ENCODE data around the gene TCAF2. TPM values are rescaled to one million over a fixed set of nuclear protein-coding genes. Genes with fewer than 3 reads are reported as not detected.
"Not testable (repeated sequence)": the region's sequence is repeated elsewhere in the genome, so short reads cannot be mapped to it uniquely, and the experiment has no call there.

TCAF2 gene
- total RNA-seq (2021) (2.5 and 3.0 TPM in 2 replicates), Bru-seq, nascent RNA (percentile 36 among the genes with signal in this experiment), BruChase-seq, experiment 1, labeled RNA remaining after a 2-hour chase (percentile 35 among the genes with signal in this experiment), BruChase-seq, experiment 2, labeled RNA remaining after a 6-hour chase (percentile 46 among the genes with signal in this experiment)
- long read RNA-seq, partial matches to known transcripts = 0 of 1 reads
- long read RNA-seq, other reads (novel, unspliced or antisense) = 1 of 1 reads

GRCh38 chr7:143620646-143621045 lies at the start of gene TCAF2:
TSS of gene TCAF2 (plus strand) at chr7:143620974.
- CTCF ChIA-PET; H4K20me1 ChIP-seq (ENCODE audit: insufficient read depth); BruUV-seq (replicated peaks); H3F3A ChIP-seq (ENCODE audit: insufficient read depth, low read depth); H3K36me3 ChIP-seq (ENCODE audit: low read depth); H3K4me1 ChIP-seq (replicated peaks; ENCODE audit: insufficient read depth); intact Hi-C loops (cut with micrococcal nuclease; ENCODE audit: unreplicated experiment); H3K4me3 ChIP-seq; H3K9me3 ChIP-seq (ENCODE audit: insufficient read depth, low read depth); H3K27ac ChIP-seq; H3K27me3 ChIP-seq (ENCODE audit: insufficient read depth, low read depth); H2AFZ ChIP-seq; H3K79me2 ChIP-seq (ENCODE audit: low read depth); H3K4me2 ChIP-seq; POLR2A ChIA-PET (ENCODE audit: unreplicated experiment); H3K9me2 ChIP-seq (ENCODE audit: insufficient read depth): not testable (repeated sequence)
- peak in 1 of 2 experiments; percentile 89 for DNase-seq

GRCh38 chr7:143571501-143571900 lies 49.3 kb upstream of the TCAF2 start, which contains the start of gene CTAGE15:
TSS of gene CTAGE15 (plus strand) at chr7:143571801. CDS start at chr7:143571818, 17 bp downstream.
- H2AFZ ChIP-seq; H3K4me3 ChIP-seq; CTCF ChIA-PET; H3K27ac ChIP-seq; H4K20me1 ChIP-seq (ENCODE audit: insufficient read depth); intact Hi-C loops (cut with micrococcal nuclease; ENCODE audit: unreplicated experiment); POLR2A ChIA-PET (ENCODE audit: unreplicated experiment); DNase-seq; H3K36me3 ChIP-seq (ENCODE audit: low read depth); H3K9me2 ChIP-seq (ENCODE audit: insufficient read depth); H3K9me3 ChIP-seq (ENCODE audit: insufficient read depth, low read depth); BruUV-seq (replicated peaks); H3K4me1 ChIP-seq (replicated peaks; ENCODE audit: insufficient read depth); H3K27me3 ChIP-seq (ENCODE audit: insufficient read depth, low read depth); H3F3A ChIP-seq (ENCODE audit: insufficient read depth, low read depth); H3K4me2 ChIP-seq; H3K79me2 ChIP-seq (ENCODE audit: low read depth): not testable (repeated sequence)

GRCh38 chr7:143588183-143588582 lies 32.6 kb upstream of the TCAF2 start:
- H3K4me1 ChIP-seq (replicated peaks; ENCODE audit: insufficient read depth); H3K9me3 ChIP-seq (ENCODE audit: insufficient read depth, low read depth); BruUV-seq (replicated peaks); H2AFZ ChIP-seq; H3F3A ChIP-seq (ENCODE audit: insufficient read depth, low read depth); H3K36me3 ChIP-seq (ENCODE audit: low read depth); H3K27me3 ChIP-seq (ENCODE audit: insufficient read depth, low read depth); H3K79me2 ChIP-seq (ENCODE audit: low read depth); H3K27ac ChIP-seq; H3K4me3 ChIP-seq; DNase-seq; H4K20me1 ChIP-seq (ENCODE audit: insufficient read depth); H3K9me2 ChIP-seq (ENCODE audit: insufficient read depth); POLR2A ChIA-PET (ENCODE audit: unreplicated experiment); CTCF ChIA-PET; intact Hi-C loops (cut with micrococcal nuclease; ENCODE audit: unreplicated experiment); H3K4me2 ChIP-seq: not testable (repeated sequence)

- CTCF ChIA-PET; H2AFZ ChIP-seq; H3K79me2 ChIP-seq (ENCODE audit: low read depth); H3K9me2 ChIP-seq (ENCODE audit: insufficient read depth); BruUV-seq (replicated peaks); H3K27ac ChIP-seq; H3K36me3 ChIP-seq (ENCODE audit: low read depth); H3K9me3 ChIP-seq (ENCODE audit: insufficient read depth, low read depth); H4K20me1 ChIP-seq (ENCODE audit: insufficient read depth); H3K4me3 ChIP-seq; intact Hi-C loops (cut with micrococcal nuclease; ENCODE audit: unreplicated experiment); POLR2A ChIA-PET (ENCODE audit: unreplicated experiment); H3K4me2 ChIP-seq; H3F3A ChIP-seq (ENCODE audit: insufficient read depth, low read depth); DNase-seq; H3K27me3 ChIP-seq (ENCODE audit: insufficient read depth, low read depth); H3K4me1 ChIP-seq (replicated peaks; ENCODE audit: insufficient read depth): not testable (repeated sequence)
These were observed 30.9 kb upstream of the TCAF2 start for GRCh38 chr7:143589897-143590296.

GRCh38 chr7:143598086-143598485 lies 22.7 kb upstream of the TCAF2 start:
- H3K36me3 ChIP-seq (ENCODE audit: low read depth); H3K27ac ChIP-seq; H3K9me2 ChIP-seq (ENCODE audit: insufficient read depth); CTCF ChIA-PET; H3F3A ChIP-seq (ENCODE audit: insufficient read depth, low read depth); H3K4me1 ChIP-seq (replicated peaks; ENCODE audit: insufficient read depth); H3K4me2 ChIP-seq; DNase-seq; H4K20me1 ChIP-seq (ENCODE audit: insufficient read depth); H3K9me3 ChIP-seq (ENCODE audit: insufficient read depth, low read depth); H3K4me3 ChIP-seq; H3K27me3 ChIP-seq (ENCODE audit: insufficient read depth, low read depth); POLR2A ChIA-PET (ENCODE audit: unreplicated experiment); BruUV-seq (replicated peaks); H2AFZ ChIP-seq; H3K79me2 ChIP-seq (ENCODE audit: low read depth); intact Hi-C loops (cut with micrococcal nuclease; ENCODE audit: unreplicated experiment): not testable (repeated sequence)

GRCh38 chr7:143603549-143603948 lies 17.2 kb upstream of the TCAF2 start:
- H3K27me3 ChIP-seq (ENCODE audit: insufficient read depth, low read depth); H3K4me3 ChIP-seq; intact Hi-C loops (cut with micrococcal nuclease; ENCODE audit: unreplicated experiment); H3K4me1 ChIP-seq (replicated peaks; ENCODE audit: insufficient read depth); H3F3A ChIP-seq (ENCODE audit: insufficient read depth, low read depth); H3K36me3 ChIP-seq (ENCODE audit: low read depth); H3K9me2 ChIP-seq (ENCODE audit: insufficient read depth); H2AFZ ChIP-seq; DNase-seq; CTCF ChIA-PET; POLR2A ChIA-PET (ENCODE audit: unreplicated experiment); H4K20me1 ChIP-seq (ENCODE audit: insufficient read depth); BruUV-seq (replicated peaks); H3K27ac ChIP-seq; H3K79me2 ChIP-seq (ENCODE audit: low read depth); H3K9me3 ChIP-seq (ENCODE audit: insufficient read depth, low read depth); H3K4me2 ChIP-seq: not testable (repeated sequence)

- H3K79me2 ChIP-seq (ENCODE audit: low read depth); H3F3A ChIP-seq (ENCODE audit: insufficient read depth, low read depth); H2AFZ ChIP-seq; H3K4me1 ChIP-seq (replicated peaks; ENCODE audit: insufficient read depth); H3K9me2 ChIP-seq (ENCODE audit: insufficient read depth); H4K20me1 ChIP-seq (ENCODE audit: insufficient read depth); H3K9me3 ChIP-seq (ENCODE audit: insufficient read depth, low read depth); H3K27ac ChIP-seq; POLR2A ChIA-PET (ENCODE audit: unreplicated experiment); H3K36me3 ChIP-seq (ENCODE audit: low read depth); H3K4me2 ChIP-seq; CTCF ChIA-PET; H3K4me3 ChIP-seq; H3K27me3 ChIP-seq (ENCODE audit: insufficient read depth, low read depth); intact Hi-C loops (cut with micrococcal nuclease; ENCODE audit: unreplicated experiment); DNase-seq; BruUV-seq (replicated peaks): not testable (repeated sequence)
These were observed 14.7 kb upstream of the TCAF2 start for GRCh38 chr7:143606088-143606487.
